NCI-H748 (cell line): ENCODE results near the gene BAX.

Experiments
- DNase-seq: peaks from one replicate; lab custom pipeline; 2025; ENCODE audit not compliant: unreplicated experiment; lab: John Stamatoyannopoulos, UW

BAX gene

GRCh38 chr19:48928164-48929025, 26.3 kb upstream of the BAX start:
- no peak for DNase-seq

- peak; percentile 99 for DNase-seq
Measured at GRCh38 chr19:48933382-48933932, 21.2 kb upstream of the BAX start, which contains the start of gene DHDH. DHDH (plus strand) TSS chr19:48933699; CDS start chr19:48933722, 23 bp downstream.

DNA sequence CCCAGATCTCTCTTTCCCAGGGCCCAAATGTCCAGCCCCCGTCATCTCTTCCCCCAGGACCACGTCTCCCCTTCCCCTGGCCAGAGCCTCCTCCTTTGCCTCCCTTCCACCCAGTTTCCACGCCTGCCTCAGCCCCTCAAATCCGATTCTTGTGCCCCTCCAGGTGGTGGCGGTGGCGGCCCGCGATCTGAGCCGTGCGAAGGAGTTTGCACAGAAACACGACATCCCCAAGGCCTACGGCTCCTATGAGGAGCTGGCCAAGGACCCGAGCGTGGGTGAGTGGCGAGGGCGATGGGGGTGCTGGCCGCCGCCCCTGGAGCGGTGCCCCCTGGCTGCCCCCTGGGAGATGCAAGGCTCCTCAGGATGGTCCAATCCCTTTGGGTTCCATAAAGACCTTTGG, 19.8 kb upstream of the BAX start:
- DNase-seq, result no peak

GRCh38 chr19:48935864-48936263, 18.8 kb upstream of the BAX start:
- DNase-seq, result no peak

- DNase-seq, result no peak
Measured at GRCh38 chr19:48938256-48938655, 16.4 kb upstream of the BAX start.

- no peak for DNase-seq
Measured at GRCh38 chr19:48940902-48941301, 13.8 kb upstream of the BAX start.

DNA sequence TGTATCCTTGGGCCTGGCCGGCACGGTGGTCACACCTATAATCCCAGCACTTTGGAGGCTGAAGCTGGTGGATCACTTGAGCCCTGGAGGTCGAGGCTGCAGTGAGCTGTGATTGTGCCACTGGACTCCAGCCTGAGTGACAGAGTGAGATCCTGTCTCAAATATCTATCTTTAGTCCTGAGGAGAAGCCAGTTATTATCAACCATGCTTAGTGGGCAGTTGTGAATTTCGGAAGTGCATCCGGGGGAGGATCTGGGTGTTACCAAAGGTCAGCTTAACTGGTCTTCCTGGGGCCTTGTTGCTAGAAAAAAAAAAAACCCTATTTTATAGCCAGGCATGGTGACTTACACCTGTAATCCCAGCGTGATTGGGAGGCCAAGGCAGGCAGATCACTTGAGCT, 11.6 kb upstream of the BAX start:
- no peak for DNase-seq

DNA sequence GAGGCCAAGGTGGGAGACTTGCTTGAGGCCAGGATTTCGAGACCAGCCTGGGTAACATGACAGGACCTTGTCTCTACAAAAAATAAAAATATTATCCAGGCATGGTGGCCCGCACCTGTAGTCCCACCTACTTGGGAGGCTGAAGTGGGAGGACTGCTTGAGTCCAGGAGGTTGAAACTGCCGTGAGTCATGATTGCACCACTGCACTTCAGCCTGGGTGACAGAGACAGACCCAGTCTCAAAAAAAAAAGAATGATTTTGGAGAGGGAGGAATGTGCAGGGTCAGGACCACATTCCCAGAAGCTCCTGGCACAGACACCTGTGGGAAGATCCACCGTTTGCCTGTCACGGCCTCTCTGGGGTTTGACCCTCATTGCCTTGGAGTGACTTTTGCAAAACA, 9.3 kb upstream of the BAX start:
- no peak for DNase-seq

DNA sequence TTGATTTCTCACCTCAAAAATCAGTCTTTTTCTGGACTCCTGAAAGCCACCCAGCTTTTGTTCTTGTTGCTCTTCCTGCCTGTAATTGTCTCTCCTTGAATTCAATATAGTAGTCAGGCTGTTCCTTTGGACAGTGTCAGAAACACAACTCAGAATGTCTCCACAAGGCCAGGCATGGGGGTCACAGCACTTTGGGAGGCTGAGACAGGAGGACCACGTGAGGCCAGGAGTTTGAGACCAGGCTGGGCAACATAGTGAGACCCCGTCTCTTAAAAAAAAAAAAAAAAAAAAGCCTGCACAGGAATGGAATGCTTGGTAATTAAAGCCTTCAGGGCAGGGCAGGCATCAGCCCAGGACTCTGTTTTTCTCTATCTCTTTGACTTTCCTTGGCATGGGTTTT, 8.9 kb upstream of the BAX start:
- DNase-seq, result no peak

GRCh38 chr19:48946463-48947257, 8.0 kb upstream of the BAX start:
- DNase-seq, result no peak

GRCh38 chr19:48947258-48947542, 7.5 kb upstream of the BAX start:
- no peak for DNase-seq

GRCh38 chr19:48950159-48950558, 4.5 kb upstream of the BAX start:
- DNase-seq, result no peak

DNA sequence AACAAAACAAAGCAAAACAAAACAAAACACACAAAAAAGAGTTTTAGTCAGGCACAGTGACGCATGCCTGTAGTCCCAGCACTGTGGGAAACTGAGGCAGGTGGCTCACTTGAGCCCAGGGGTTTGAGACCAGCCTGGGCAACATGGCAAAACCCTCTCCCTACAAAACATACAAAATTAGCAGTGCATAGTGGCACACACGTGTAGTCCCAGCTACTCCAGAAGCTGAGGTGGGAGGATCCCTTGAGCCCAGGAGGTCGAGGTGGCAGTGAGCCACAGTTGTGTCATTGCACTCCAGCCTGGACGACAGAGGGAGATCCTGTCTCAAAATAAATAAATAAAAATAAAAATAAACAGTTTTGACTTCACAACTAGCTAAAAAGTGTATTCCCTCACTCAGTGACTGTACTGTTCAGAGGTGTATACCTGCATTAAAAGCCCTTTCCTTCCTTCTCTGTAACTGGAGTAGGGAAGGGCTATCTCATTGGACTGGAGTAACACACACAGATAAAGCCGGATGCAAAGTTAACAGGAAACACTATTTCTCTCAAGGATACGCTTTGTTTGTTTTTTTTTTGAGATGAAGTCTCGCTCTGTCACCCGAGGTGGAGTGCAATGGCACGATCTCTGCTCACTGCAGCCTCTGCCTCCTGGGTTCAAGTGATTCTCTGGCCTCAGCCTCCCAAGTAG, 3.7 kb upstream of the BAX start:
- no peak for DNase-seq

- no peak for DNase-seq
Measured at GRCh38 chr19:48953141-48953540, 1.5 kb upstream of the BAX start.

DNA sequence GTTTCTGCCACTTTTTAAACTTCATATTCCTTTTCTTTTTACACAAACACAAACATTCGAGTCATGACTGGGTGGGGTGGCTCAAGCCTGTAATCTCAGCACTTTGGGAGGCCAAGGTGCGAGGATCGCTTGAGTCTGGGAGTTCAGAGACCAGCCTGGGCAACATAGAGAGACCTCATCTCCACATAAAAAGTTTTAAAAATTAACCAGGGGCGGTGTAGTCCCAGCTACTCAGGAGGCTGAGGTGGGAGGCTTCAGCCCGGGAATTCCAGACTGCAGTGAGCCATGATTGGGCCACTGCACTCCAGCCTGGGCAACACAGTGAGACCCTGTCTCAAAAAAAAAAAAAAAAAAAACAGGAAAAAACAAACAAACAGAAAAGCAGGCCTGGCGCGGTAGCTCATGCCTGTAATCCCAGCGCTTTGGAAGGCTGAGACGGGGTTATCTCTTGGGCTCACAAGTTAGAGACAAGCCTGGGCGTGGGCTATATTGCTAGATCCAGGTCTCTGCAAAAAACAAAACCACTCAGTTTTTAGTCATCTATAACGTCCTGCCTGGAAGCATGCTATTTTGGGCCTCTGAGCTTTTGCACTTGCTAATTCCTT, 583 bp upstream of the BAX start:
- DNase-seq, result no peak

- no peak for DNase-seq
Measured at GRCh38 chr19:48955308-48955958, 758 bp downstream of the BAX start.

DNA sequence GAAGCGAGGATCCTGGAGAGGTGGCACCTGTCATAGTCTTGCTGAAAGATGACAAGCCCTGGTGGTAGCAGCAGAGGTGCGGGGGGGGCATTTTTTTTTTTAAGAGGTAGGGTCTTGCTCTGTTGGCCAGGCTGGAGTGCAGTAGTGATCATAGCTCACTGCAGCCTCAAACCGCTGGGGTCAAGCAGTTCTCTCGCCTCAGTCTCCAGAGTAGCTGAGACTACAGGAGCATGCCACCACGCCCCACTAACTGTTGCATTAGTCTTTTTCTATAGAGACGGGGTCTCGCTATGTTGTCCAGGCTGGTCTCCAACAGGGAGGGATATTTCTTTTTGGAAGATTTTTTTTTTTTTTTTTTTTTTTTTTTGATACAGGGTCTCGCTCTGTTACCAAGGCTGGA, 3.3 kb downstream of the BAX start:
- no peak for DNase-seq

DNA sequence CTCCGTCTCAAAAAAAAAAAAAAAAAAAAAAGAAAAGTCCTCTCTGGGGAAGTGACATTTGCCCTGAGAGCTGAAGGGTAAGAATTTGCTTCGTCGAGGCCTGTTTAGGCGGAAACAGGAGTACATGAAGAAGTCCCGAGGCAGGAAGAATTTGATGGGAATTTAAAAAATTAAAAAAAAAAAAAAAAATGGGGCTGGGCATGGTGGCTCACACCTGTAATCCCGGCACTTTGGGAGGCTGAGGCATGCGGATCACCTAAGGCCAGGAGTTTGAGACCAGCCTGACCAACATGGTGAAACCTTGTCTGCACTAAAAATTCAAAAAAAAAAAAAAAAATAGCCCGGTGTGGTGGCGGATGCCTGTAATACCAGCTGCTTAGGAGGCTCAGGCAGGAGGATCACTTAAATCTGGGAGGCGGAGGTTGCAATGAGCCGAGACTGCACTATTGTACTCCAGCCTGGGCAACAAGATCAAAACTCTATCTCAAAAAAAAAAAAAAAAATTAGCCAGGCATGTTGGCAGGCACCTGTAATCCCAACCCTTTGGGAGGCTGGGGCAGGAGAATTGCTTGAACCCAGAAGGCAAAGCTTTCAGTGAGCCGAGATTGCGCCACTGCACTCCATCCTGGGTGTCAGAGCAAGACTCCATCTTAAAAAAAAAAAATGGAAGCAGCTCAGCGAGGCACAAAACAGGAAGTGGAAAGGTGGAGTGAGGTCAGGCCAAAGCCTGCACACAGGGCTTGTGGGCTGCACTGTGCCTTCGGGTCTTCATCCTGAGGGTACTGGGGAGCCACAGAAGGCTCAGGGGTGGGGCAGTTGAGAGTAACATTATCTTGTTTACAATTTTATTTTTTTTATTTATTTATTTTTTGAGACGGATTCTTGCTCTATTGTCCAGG, 4.9 kb downstream of the BAX start:
- DNase-seq, result no peak

DNA sequence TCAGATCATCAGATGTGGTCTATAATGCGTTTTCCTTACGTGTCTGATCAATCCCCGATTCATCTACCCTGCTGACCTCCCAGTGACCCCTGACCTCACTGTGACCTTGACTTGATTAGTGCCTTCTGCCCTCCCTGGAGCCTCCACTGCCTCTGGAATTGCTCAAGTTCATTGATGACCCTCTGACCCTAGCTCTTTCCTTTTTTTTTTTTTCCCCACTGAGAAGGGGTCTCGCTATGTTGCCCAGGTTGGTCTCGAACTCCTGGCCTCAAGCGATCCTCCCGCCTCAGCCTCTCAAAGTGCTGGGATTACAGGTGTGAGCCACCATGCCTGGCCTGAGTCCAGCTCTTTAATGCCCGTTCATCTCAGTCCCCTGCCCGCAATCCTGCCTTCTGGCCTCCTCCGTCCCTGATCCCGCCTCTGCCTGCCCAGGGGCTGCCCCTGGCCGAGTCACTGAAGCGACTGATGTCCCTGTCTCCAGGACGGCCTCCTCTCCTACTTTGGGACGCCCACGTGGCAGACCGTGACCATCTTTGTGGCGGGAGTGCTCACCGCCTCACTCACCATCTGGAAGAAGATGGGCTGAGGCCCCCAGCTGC, 6.5 kb downstream of the BAX start:
- no peak for DNase-seq
